Neural crest cell (in vitro differentiated cells): ENCODE results near the gene COMMD6. TPM values are rescaled to one million over a fixed set of nuclear protein-coding genes. Genes with fewer than 3 reads are reported as not detected.

Experiments used
- DNase-seq: peaks from one replicate; pipeline ENCODE4 v3.0.0; 2021; ENCODE audit warnings: low read depth, mixed read lengths, low spot score
- H3K27ac Mint-ChIP-seq: one replicate; pipeline ENCODE4 v1.8.0; 2021; ENCODE audit warnings: mild to moderate bottlenecking, mixed read lengths; ENCODE audit not compliant: unreplicated experiment
- H3K27me3 Mint-ChIP-seq: 2 replicates; pipeline ENCODE4 v1.8.0; 2021; ENCODE audit warnings: low read depth, mild to moderate bottlenecking, mixed read lengths
- H3K36me3 Mint-ChIP-seq: 2 replicates; pipeline ENCODE4 v1.8.0; 2021; ENCODE audit warnings: low read depth, mild to moderate bottlenecking, mixed read lengths
- H3K4me1 Mint-ChIP-seq: 2 replicates; pipeline ENCODE4 v1.8.0; 2021; ENCODE audit warnings: mixed read lengths
- H3K4me3 Mint-ChIP-seq: one replicate; pipeline ENCODE4 v1.8.0; 2021; ENCODE audit warnings: mild to moderate bottlenecking, mixed read lengths
- H3K9me3 Mint-ChIP-seq: 2 replicates; pipeline ENCODE4 v1.8.0; 2021; ENCODE audit warnings: mixed read lengths
- CTCF ChIP-seq: fragments of 200-600 bp; sonication (generic); conservative IDR thresholded peaks from 2 replicates; pipeline ENCODE4 v1.5.0; 2021; ENCODE audit warnings: antibody characterized with exemption, mild to moderate bottlenecking
- total RNA-seq: library from RNA; stranded (reverse); gene quantifications from 2 replicates; pipeline ENCODE4 v1.2.1, GENCODE V29; 2021

The COMMD6 gene
- total RNA-seq, 1 donor from 2014 or later = 128 TPM

- peaks cover 16% of the 10 kb centered on the region for H3K4me1 Mint-ChIP-seq
- no peak for TF ChIP-seq CTCF
- H3K27ac Mint-ChIP-seq = no peak overlapping the region
- no peaks in the 10 kb centered on the region for H3K36me3 Mint-ChIP-seq
- no peaks in the 10 kb centered on the region for H3K27me3 Mint-ChIP-seq
- no peak overlapping the region for H3K4me3 Mint-ChIP-seq
- no peak for DNase-seq
- H3K9me3 Mint-ChIP-seq = no peaks in the 10 kb centered on the region
Observed at GRCh38 chr13:75544681-75545330, 7.2 kb upstream of the COMMD6 start.

- TF ChIP-seq CTCF = no peak
- Mint-ChIP-seq H3K36me3 (no peaks in the 10 kb centered on the region), H3K27me3 (no peaks in the 10 kb centered on the region), H3K27ac (no peak overlapping the region), H3K4me1 (peaks cover 15% of the 10 kb centered on the region), H3K4me3 (peak overlapping the region; percentile 41), H3K9me3 (no peaks in the 10 kb centered on the region)
- no peak for DNase-seq
Observed at GRCh38 chr13:75541961-75542360, 4.3 kb upstream of the COMMD6 start.

GRCh38 chr13:75541287-75541686 lies 3.6 kb upstream of the COMMD6 start:
- H3K4me3 Mint-ChIP-seq = peak overlapping the region; percentile 41
- H3K27ac Mint-ChIP-seq = no peak overlapping the region
- H3K4me1 Mint-ChIP-seq = peaks cover 22% of the 10 kb centered on the region
- no peaks in the 10 kb centered on the region for H3K36me3 Mint-ChIP-seq
- no peaks in the 10 kb centered on the region for H3K27me3 Mint-ChIP-seq
- H3K9me3 Mint-ChIP-seq = no peaks in the 10 kb centered on the region
- DNase-seq = no peak
- TF ChIP-seq CTCF = no peak

GRCh38 chr13:75533861-75534260 lies 3.8 kb downstream of the COMMD6 start:
- Mint-ChIP-seq H3K4me3 (no peak overlapping the region), H3K27ac (no peak overlapping the region), H3K27me3 (no peaks in the 10 kb centered on the region), H3K4me1 (peaks cover 31% of the 10 kb centered on the region), H3K9me3 (peaks cover 3% of the 10 kb centered on the region), H3K36me3 (peaks cover 13% of the 10 kb centered on the region)
- no peak for TF ChIP-seq CTCF
- no peak for DNase-seq

GRCh38 chr13:75530549-75530961 lies 7.1 kb downstream of the COMMD6 start:
- Mint-ChIP-seq H3K36me3 (peaks cover 21% of the 10 kb centered on the region), H3K4me3 (no peak overlapping the region), H3K9me3 (peaks cover 3% of the 10 kb centered on the region), H3K4me1 (peaks cover 10% of the 10 kb centered on the region), H3K27ac (no peak overlapping the region), H3K27me3 (no peaks in the 10 kb centered on the region)
- DNase-seq = no peak
- TF ChIP-seq CTCF = no peak
